Mesangial cell (primary cell): ENCODE measurements around the gene OPRD1. TPM values are rescaled to one million over a fixed set of nuclear protein-coding genes. Genes with fewer than 3 reads are reported as not detected.

ENCODE experiments used
- total RNA-seq: library from RNA; depleted of rRNA; stranded (reverse); fragments of >200 nt; gene quantifications from 2 replicates; pipeline ENCODE4 v1.2.3, GENCODE V29; 2015

Gene OPRD1
- under 0.01 TPM in 2 replicates for total RNA-seq

GRCh38 chr1:28811766-28812668, at the start of gene OPRD1:
OPRD1 (plus strand) TSS chr1:28812170; CDS start chr1:28812384, 214 bp downstream.

GRCh38 chr1:28914228-28915030, 102.5 kb downstream of the OPRD1 start, which contains the start of gene EPB41:
EPB41 (plus strand) TSS chr1:28914569; CDS start chr1:28987438, 72,869 bp downstream.

Other genes starting within 250 kb of the OPRD1 start
- gene RAB42, start 219.9 kb upstream of the OPRD1 start, total RNA-seq, result 4.6 and 5.2 TPM in 2 replicates
- gene TAF12, start 169.1 kb upstream of the OPRD1 start, total RNA-seq, result 10.4 and 18.9 TPM in 2 replicates
- not detected in 2 replicates for gene RNU11, start 163.6 kb upstream of the OPRD1 start, total RNA-seq
- gene GMEB1, start 143.4 kb upstream of the OPRD1 start, total RNA-seq, result 5.3 and 6.5 TPM in 2 replicates
- gene YTHDF2, start 75.2 kb upstream of the OPRD1 start, total RNA-seq, result 61.4 and 72.0 TPM in 2 replicates
- gene EPB41, start 102.4 kb downstream of the OPRD1 start, total RNA-seq, result 10.4 and 15.6 TPM in 2 replicates